COR-L47 (cell line): Measurements from ENCODE around the gene SSBP4.

Experiments
- DNase-seq: peaks from one replicate; lab custom pipeline; 2025; lab: John Stamatoyannopoulos, UW

SSBP4 gene

DNA sequence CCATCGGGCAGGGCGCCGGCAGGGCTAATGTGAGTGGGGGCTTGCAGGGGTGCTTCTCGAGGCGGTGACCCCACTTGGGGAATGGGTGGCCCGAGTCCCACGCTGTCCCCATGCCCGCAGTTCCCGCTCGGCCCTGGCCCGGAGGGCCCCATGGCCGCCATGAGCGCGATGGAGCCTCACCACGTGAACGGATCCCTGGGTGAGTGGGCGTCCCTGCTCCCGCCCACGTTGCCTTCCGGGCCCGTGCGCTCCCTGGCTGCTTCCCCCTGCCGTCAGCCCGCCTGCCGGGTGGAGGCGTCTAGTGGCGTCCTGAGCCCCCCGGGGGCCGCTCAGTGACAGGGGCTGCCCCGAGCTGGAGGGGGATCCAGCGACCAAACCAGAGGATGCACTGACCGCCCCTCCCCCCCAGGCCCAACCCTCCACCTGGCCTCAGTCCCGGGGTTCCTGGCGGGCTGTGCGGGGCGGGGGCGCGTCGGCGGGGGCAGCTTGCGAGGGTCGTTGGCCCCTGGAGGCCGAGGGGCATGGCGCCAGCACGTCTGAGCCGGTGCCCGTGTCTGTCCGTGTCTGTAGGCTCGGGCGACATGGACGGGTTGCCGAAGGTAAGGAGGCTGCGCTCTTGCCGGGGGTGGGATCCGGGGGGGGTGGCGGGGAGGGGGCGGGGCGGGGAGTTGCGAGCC is 14.0 kb downstream of the SSBP4 start:
- peak; percentile 38 for DNase-seq

GRCh38 chr19:18433735-18434398 is 14.7 kb downstream of the SSBP4 start:
- DNase-seq = no peak

GRCh38 chr19:18434411-18435175 is 15.4 kb downstream of the SSBP4 start:
- DNase-seq = no peak

- no peak for DNase-seq
Measured at GRCh38 chr19:18435178-18435841, 16.1 kb downstream of the SSBP4 start.

DNA sequence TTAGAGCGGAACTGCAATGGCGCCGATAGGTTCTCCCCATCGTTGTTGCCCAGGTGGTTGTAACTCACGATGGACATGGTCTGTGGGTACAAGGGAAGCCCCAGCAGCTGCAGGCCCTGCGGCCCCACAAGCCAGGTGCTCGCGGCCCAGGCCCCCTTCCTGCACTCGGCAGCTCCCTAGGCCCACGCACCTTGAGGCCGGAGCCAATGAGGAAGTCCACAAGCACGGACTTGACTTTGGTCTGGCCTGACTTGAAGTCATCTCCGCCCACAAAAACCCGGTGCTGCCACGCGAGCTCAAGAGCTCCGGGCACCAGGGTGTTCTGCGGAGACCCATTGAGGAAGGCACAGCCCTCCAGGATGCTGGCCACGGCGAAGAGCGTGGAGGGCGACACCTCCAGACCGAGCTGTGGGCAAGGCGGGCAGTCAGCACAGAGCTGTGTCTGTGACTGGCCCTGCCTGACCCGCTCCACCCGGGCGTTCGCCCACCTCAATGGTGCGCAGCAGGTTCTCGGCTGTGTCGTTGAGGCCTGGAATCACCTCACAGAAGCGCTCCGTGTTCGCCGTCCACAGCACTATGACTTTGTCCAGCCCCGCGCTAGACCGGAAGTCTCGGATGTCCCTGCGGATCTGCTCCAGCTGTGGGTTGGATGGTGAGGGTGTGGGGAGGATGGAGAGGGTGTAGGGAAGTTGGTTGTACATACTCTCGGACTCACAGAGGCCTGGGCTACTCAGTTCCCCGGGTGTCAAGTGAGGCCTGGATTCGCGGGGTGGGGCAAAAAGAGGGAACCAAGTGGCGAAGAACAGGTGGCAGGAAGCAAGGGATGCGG is 16.9 kb downstream of the SSBP4 start:
- DNase-seq = no peak

- DNase-seq = peak; percentile 52
Measured at GRCh38 chr19:18436671-18437490, 17.7 kb downstream of the SSBP4 start.

DNA sequence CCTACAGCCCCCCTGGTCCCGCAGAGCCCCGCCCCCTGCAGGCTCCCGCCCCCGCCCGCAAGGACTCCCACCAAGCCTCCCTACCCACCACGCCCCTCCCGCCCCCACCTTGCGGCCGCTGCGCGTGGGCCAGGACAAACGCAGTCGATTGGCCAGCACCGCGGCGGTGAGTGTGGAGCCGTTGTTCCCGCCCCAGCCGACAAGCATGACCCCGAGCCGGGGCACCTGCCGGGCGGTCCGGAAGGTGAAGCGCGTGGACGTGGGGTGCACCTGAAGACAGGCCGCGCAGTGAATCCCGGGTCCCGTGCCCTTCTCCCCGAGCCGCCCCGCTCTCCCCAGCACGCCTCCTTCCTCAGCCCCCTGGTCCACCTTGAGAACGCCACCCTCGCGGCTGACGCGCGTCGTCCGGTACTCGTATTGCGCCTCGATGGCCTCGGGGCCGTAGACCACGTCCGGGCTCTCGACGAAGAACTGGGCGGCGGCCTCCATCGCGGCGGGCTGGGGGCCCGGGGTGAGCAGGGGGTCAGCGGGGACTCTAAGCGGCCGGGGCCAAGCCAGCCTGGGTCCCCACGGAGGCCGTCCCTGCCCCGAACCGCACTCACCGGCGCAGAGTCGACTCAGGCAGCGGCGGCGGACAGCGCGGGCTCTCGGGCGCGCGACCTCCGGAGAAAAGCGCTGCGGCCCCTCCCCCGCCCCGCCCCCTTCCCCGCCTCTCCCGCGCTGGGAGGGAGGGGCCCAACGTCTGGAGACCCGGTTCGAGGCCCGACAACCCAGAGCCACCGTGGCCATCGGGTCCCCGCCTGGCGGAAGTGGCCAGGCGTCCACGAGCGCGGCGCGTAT is 18.5 kb downstream of the SSBP4 start, which contains the start of gene ISYNA1:
ISYNA1 (minus strand) TSS at position 643 of the 840 bp plus-strand sequence; CDS start at position 489, 154 bp downstream.
- DNase-seq = peak; percentile 18

GRCh38 chr19:18438331-18439024 is 19.3 kb downstream of the SSBP4 start:
- DNase-seq = no peak

DNA sequence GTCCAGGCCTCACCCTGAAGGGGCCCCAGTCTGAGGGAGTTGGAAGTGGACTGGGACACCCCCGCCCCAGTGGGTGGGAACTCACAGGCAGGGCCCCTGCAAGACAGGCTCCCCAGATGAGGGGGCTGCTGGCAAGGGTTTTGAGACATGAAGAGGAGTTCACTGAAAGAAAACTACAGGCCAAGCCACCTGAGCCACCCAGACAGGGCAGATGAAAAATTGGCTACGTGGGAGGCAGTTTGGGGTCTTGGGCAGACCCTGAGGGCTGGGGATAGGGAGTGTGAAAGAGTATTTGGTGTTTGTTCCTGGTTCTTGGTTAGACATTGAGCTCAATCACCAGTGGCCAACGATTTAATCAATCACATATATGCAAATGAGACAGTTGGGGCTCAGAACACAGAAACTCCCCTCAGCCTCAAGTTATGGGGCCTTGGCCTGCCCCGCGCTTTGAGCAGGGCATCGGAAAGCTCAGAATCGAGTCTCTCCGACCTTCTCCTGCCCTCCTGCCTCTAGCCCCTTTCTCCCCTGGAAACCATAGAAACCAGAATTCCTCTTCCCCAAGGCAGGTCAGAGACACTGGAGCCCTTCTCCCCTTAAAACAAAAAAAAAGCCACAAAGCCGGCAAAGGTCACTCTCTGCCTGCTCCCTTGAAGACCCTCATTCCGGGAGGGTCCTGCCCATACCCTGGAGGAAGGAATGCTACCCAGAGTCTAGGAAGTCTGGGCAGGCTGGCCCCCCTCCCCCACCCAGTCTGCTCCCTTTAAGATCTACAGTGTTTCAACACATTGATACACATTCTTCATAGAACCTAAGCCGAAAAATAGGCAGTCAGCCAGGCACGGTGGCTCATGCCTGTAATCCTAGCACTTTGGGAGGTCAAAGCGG is 20.1 kb downstream of the SSBP4 start:
- no peak for DNase-seq

DNA sequence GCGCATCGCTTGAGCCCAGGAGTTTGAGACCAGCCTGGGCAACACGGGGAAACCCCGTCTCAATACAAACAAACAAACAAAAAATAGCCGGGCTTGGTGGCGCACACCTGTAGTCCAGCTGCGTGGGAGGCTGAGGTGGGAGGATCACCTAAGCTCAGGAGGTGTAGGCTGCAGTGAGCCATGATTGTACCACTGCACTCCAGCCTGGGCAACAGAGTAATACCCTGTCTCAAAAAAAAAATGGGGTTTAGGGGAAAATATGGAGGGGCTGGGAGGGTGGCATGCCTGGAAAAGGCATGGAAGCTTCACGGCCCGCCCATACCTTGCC is 20.7 kb downstream of the SSBP4 start:
- no peak for DNase-seq

DNA sequence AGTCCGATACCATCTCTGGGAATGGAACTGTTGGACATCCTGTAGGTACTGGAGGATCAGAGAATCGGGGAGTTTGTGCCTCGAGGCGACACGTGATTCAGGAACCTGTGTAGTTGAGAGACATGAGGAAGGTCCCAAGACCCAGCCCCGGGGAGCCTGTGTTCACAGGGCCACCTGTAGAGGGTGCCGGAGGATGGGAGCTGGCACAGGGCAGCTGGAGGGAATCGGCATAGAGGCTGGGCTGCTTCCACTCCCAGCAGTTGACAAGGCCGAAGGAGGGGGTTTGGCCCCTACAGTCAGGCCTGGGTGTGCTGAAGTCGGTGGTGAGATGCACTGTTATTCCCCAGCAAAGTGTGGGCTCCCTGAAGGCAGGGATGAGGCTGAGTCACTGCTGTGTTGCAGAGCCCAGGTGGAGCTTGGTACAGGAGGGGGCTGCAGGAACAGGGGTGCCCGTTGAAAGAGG is 21.2 kb downstream of the SSBP4 start:
- DNase-seq = no peak

DNA sequence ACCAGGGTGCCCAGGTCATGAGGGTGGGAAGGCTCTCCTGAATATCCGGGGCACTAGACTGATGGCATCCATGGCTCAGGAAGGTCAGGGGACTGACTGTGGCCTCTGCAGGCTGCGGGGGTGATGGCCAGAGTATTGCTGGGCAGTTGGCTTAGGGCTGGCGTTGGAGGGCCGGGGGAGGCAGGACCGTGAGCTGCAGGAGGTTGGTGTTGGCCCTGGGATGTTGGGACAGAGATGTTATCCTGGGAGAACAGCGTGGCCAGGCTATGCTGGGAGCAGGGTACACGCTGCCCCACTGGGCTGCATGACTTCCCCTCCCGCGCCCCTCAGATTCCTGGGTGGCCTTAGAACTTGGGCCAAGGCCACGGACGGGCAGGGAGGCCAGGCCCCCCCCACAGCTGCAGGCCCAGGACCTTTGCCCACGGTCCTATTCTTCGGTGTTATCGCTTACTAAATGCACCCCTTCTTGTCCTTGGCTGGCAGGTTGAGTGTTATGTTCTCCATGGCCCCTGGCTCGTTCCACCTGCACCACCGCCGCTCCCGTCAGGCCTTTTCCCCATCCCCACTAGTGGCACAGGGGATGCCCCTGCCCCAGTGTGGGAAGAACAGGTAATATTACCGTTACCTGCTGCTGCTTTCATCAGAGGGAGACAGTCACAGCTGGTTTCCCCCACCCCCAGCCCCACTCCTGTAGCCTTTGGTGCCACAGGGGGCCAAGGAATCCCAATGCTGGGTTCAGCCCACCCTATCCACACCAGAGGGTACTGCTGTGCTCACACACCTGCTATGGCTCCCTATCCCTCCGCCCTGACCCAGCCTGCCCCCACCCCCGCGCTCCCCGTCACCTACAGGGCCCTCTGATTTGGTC is 22.0 kb downstream of the SSBP4 start:
- no peak for DNase-seq

DNA sequence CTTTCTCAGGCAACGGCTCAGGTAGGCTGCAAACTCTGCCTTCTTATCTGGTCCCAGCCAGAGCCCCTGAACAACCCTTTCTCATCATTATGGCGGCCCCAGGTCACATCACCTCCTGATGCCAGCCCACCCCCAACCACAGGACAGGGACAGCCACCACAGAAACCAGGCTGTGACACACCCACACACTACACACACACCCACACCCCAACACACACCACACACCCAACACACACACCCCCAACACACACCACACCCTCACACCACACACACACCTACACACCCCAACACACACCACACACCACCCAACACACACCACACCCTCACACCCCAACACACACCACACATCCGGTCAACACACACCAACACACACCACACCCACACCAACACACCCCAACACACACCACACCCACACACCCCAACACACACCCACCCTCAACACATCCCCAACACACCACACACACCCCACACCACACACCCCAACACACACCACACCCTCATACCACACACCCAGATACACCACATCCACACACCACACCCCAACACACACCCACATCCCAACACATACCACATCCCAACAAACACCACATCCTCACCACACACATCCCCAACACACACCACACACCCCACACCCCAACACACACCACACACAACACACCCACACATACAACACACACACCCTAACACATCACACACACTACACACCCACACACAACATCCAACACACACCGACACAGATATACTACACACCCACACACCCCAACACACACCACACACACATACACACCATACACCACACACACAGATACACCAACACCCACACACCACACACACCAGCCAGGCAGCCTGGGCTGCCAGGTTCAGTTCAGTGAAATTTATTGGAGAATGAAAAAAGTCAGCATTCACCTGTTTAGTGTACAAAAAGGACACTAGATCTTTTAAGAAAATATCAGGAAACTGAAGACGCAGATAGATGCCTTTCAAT is 22.9 kb downstream of the SSBP4 start:
- DNase-seq = no peak

DNA sequence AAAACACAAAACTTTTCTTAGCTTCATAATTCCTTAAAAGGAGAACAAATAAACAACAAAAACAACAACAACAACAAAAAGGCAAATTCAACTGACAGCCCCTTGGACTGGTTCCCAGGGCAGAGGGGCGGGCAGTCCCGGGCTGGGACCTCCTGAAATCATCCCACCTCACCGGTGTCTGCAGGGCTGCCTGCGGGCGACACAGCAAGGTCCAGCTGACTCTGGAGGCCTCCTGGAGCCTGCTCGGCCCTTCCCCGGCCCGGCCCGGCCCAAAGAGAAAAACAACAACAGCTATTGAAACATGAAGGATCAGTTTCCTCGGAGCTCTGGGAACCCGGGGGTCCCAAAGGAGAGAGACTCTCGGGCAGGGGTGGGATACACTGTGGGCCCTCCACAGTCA is 23.7 kb downstream of the SSBP4 start:
- DNase-seq = no peak

- no peak for DNase-seq
Measured at GRCh38 chr19:18443406-18443805, 24.2 kb downstream of the SSBP4 start.

DNA sequence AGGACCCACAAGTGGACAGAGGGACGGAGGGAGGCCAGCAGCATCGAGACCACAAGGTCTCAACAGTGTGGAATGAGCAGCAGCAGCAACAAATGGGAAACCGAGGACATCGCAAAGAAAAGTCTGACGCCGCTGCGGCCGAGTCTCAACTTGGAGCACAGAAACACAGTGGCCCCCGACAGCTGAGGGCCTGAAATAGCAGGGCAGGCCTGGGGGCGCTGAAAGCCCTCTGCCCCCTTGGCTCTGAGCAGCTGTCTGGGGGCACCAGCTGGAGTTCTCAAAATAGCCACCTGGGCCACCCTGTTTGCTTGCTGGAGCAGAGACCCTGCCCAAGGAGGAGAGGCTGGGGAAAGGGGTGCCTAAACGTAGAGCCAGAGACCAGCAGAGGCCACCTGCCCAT is 24.6 kb downstream of the SSBP4 start:
- no peak for DNase-seq
